Ovary (tissue), 3 donors: ENCODE data around the gene SPACA7.
"Not testable (repeated sequence)": the region's sequence is repeated elsewhere in the genome, so short reads cannot be mapped to it uniquely, and the experiment has no call there.

ENCODE experiments used
- CTCF ChIP-seq, 3 donors: fragments of 450-650 bp in 2 of 3; fragments of 200-600 bp in 1 of 3; IDR thresholded peaks; one replicate each; pipeline versions ENCODE4 v1.5.1 to v1.8.0; 2016 to 2022; ENCODE audit warnings: antibody characterized with exemption in 3 of 3, mild to moderate bottlenecking in 1 of 3
- EP300 ChIP-seq: sonication (generic); formaldehyde crosslinking; IDR thresholded peaks from one replicate; pipeline ENCODE4 v1.6.1; 2017; ENCODE audit warnings: antibody characterized with exemption
- POLR2A ChIP-seq: fragments of 450-650 bp; IDR thresholded peaks from one replicate; pipeline ENCODE4 v1.6.1; 2017; ENCODE audit warnings: antibody characterized with exemption, mild to moderate bottlenecking, moderate library complexity
- donor health status: DM: no; HTN: no; CAD: no.

GRCh38 chr13:112395941-112396340, 19.8 kb downstream of the SPACA7 start:
- not testable (repeated sequence) for TF ChIP-seq CTCF (IDR thresholded peaks at IDR 0.05); POLR2A; EP300
